Right ventricle myocardium inferior (tissue), 1 donor: ENCODE measurements around the gene DGKH. TPM values are rescaled to one million over a fixed set of nuclear protein-coding genes. Genes with fewer than 3 reads are reported as not detected.
A peak's percentile ranks its signal among the peaks of the same experiment; 100 is the strongest.

Source experiments
- ATAC-seq: fragments of 200-7000 bp; cut with Tn5 transposase; one replicate; pipeline ENCODE4 v1.9.1; 2020; ENCODE audit warnings: mild to moderate bottlenecking, moderate library complexity
- DNase-seq: peaks from one replicate; pipeline ENCODE4 v3.0.0; 2021; ENCODE audit errors: missing footprints
- intact Hi-C: fragments of 100-400 bp; cut with DNase I; formaldehyde crosslinking; loops from one replicate; pipeline ENCODE4 v1.11.0; 2022
- total RNA-seq: library from RNA; stranded (reverse); fragmentation: NEBNext Ultra II Directional; extraction: Animal tissue kit (Norgen Biotek cat#: 25700); gene quantifications from one replicate; pipeline ENCODE4 v1.2.1, GENCODE V29; 2021
- donor health status: DM: no; HTN: yes; CAD: no; lungs with severe emphysema.

DGKH gene
- total RNA-seq, 1 donor from 2014 or later: 4.8 TPM

DNA sequence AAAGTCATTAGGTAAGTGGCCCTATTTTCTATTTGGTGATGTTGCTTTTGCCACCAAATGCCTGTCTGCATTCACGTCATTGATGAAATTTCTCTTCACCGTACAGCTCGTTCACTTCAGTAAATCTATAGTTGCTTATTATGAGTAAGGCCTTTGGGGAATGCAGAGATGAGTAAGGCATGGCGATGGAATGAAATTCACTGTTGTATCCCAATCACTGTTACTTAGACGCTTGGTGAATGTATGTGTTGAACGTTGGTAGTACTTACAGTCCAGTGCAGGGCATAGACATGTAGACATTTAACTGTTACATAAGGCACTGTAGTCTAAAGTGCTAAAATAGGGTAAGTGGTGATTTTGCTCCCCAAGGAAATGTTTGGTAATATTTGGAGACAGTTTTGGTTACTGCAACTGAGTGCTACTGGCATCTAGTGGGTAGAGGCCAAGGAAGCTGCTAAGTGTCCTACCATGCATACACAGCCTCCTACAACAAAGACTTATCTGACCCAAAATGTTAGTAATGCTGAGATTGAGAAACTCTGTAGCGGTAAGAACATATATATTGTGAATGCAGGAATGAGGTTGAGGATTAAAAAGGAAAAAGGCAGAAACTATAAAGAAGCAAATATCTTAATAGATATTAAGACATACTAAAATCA, 229.3 kb downstream of the DGKH start:
- no peak for DNase-seq
- ATAC-seq: no peak
- intact Hi-C loops: no loop called here

- intact Hi-C loops: no loop called here
- peak; percentile 35 for DNase-seq
- no peak for ATAC-seq
Observed at GRCh38 chr13:42279080-42279479, 230.6 kb downstream of the DGKH start.

DNA sequence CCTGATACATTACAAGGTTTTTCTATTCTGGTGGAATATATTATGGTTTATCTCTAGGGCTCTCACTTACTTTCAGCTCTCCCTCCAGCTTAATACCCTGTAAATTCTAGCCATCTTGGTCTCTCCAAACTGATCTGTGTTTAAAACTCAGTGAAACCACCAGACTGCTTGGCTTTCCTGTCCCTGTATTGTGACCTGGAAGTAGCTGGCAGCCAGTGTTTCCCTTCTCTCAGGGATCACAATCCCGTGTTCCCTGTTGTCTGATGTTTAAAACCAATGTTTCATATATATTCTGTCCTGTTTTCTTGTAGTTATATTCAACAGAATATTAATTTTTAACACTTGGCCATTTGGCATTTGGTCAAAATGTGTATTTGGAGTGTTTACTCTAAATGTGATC, 231.5 kb downstream of the DGKH start:
- intact Hi-C loops: no loop called here

DNA sequence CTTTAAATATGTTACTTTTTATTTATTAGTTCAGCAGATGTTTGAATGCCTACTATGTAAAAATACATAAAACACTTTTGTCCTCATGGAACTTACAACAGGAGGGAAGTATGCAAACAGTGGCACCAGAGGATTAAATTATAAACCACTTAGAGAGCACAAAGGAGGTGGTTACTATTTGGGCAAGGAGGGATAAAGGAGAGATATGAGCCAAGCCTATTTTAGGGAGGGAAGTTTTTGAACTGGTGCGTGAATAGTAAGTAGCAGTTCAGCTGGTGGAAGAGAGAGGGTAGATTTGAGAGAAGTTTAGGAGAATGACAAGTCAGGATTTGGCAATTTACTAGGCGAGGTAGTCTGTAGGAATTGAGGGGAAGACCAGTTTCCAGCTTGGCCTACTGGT, 232.1 kb downstream of the DGKH start:
- ATAC-seq (no peak), DNase-seq (no peak)
- intact Hi-C loops: no loop called here

More for the DNA sequence above, 231.5 kb downstream of the DGKH start:
- no peak for DNase-seq
- no peak for ATAC-seq

- DNase-seq (no peak), ATAC-seq (no peak)
- intact Hi-C loops: no loop called here
Observed at GRCh38 chr13:42283574-42283973, 235.1 kb downstream of the DGKH start.

DNA sequence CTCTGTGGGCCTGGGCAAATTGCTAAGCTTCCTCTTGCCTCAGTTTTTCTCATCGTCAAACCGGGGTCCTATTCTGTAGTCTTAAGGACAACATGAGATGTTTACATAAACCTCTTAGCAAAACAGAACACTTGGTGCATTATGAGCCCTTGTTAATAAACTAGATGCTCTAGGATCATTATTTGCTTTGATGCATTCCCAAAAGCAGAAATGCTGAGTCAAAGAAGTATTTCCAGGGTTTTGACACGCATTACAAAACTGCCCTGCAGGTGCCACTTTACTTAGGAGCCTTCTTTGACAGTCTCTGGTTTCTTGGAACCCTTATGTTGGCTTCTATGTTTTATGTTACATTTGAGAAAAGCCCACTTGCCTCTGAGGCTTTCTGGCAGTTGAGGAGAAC, 235.6 kb downstream of the DGKH start:
- DNase-seq (no peak), ATAC-seq (no peak)
- intact Hi-C loops: no loop called here

Other genes with a start within 250 kb of the DGKH start
- gene VWA8, start 87.5 kb upstream of the DGKH start, total RNA-seq: 40.1 TPM
- 19.3 TPM for gene AKAP11, start 223.5 kb downstream of the DGKH start, total RNA-seq